Liver (tissue), 9 donors: ENCODE data around the gene STXBP1. TPM values are rescaled to one million over a fixed set of nuclear protein-coding genes. Genes with fewer than 3 reads are reported as not detected.

Source experiments
- DNase-seq: peaks from one replicate; pipeline ENCODE4 v3.0.0-alpha.2; 2017; ENCODE audit warnings: low spot score
- H3K27ac ChIP-seq, 2 donors: one replicate each; pipeline ENCODE4 v1.7.0; 2013; ENCODE audit warnings: inconsistent platforms in 2 of 2, low read length in 2 of 2, control low read depth in 1 of 2, low read depth in 1 of 2, mild to moderate bottlenecking in 1 of 2
- H3K27me3 ChIP-seq, 4 donors: one replicate each; pipeline versions ENCODE4 v1.6.1 to v1.7.0; 2013; ENCODE audit warnings: low read length in 3 of 4, inconsistent platforms in 1 of 4, mild to moderate bottlenecking in 1 of 4, moderate library complexity in 1 of 4; ENCODE audit not compliant: control insufficient read depth in 4 of 4, insufficient read depth in 4 of 4
- H3K36me3 ChIP-seq, 4 donors: one replicate each; pipeline versions ENCODE4 v1.6.1 to v1.7.0; 2013; ENCODE audit warnings: low read length in 3 of 4, mild to moderate bottlenecking in 3 of 4, low read depth in 1 of 4, moderate library complexity in 1 of 4; ENCODE audit not compliant: control insufficient read depth in 4 of 4, insufficient read depth in 3 of 4
- H3K4me1 ChIP-seq, 4 donors: one replicate each; pipeline versions ENCODE4 v1.6.1 to v1.7.0; 2013; ENCODE audit warnings: low read length in 3 of 4, mild to moderate bottlenecking in 3 of 4, moderate library complexity in 1 of 4; ENCODE audit not compliant: control insufficient read depth in 4 of 4, insufficient read depth in 4 of 4
- H3K4me3 ChIP-seq, 3 donors: one replicate each; pipeline versions ENCODE4 v1.6.1 to v1.7.0; 2013; ENCODE audit warnings: low read length in 3 of 3, control low read depth in 1 of 3, low read depth in 1 of 3, mild to moderate bottlenecking in 1 of 3
- H3K9ac ChIP-seq, 2 donors: one replicate each; pipeline ENCODE4 v1.7.0; 2013; ENCODE audit warnings: low read length in 2 of 2, mild to moderate bottlenecking in 2 of 2, moderate library complexity in 2 of 2, control low read depth in 1 of 2, low read depth in 1 of 2
- H3K9me3 ChIP-seq, 4 donors: one replicate each; pipeline versions ENCODE4 v1.6.1 to v1.7.0; 2013; ENCODE audit warnings: low read length in 3 of 4; ENCODE audit not compliant: control insufficient read depth in 4 of 4
- EGR1 ChIP-seq, 2 donors: IDR thresholded peaks; 2 replicates each; pipeline ENCODE4 v1.6.1; 2016 to 2018; ENCODE audit warnings: antibody characterized with exemption in 2 of 2, low read depth in 2 of 2
- FOXA1 ChIP-seq: IDR thresholded peaks from 2 replicates; pipeline ENCODE4 v1.6.1; 2016; ENCODE audit warnings: antibody characterized with exemption
- FOXA2 ChIP-seq: IDR thresholded peaks from 2 replicates; pipeline ENCODE4 v1.6.1; 2016; ENCODE audit warnings: antibody characterized with exemption
- GABPA ChIP-seq, 2 donors: IDR thresholded peaks in 1 of 2; conservative IDR thresholded peaks in 1 of 2; 2 replicates each; pipeline ENCODE4 v1.6.1; 2016; ENCODE audit warnings: antibody characterized with exemption in 2 of 2, mild to moderate bottlenecking in 1 of 2, moderate library complexity in 1 of 2
- HNF4A ChIP-seq, 2 donors: conservative IDR thresholded peaks; 2 replicates each; pipeline ENCODE4 v1.6.1; 2016; ENCODE audit warnings: antibody characterized with exemption in 2 of 2, mild to moderate bottlenecking in 2 of 2
- HNF4G ChIP-seq: IDR thresholded peaks from 2 replicates; pipeline ENCODE4 v1.6.1; 2016; ENCODE audit warnings: antibody characterized with exemption
- JUND ChIP-seq, 2 donors: IDR thresholded peaks; 2 replicates each; pipeline ENCODE4 v1.6.1; 2016; ENCODE audit warnings: antibody characterized with exemption in 2 of 2
- NR2F2 ChIP-seq: IDR thresholded peaks from 2 replicates; pipeline ENCODE4 v1.6.1; 2016; ENCODE audit warnings: antibody characterized with exemption
- RAD21 ChIP-seq, 2 donors: IDR thresholded peaks; 2 replicates each; pipeline ENCODE4 v1.6.1; 2016; ENCODE audit warnings: antibody characterized with exemption in 2 of 2, mild to moderate bottlenecking in 2 of 2
- RXRA ChIP-seq, 2 donors: IDR thresholded peaks; 2 replicates each; pipeline ENCODE4 v1.6.1; 2017 to 2018; ENCODE audit warnings: antibody characterized with exemption in 2 of 2, mild to moderate bottlenecking in 1 of 2
- SP1 ChIP-seq: IDR thresholded peaks from 2 replicates; pipeline ENCODE4 v1.6.1; 2018; ENCODE audit warnings: antibody characterized with exemption, mild to moderate bottlenecking
- TAF1 ChIP-seq: conservative IDR thresholded peaks from 2 replicates; pipeline ENCODE4 v1.6.1; 2016; ENCODE audit warnings: antibody characterized with exemption, mild to moderate bottlenecking
- YY1 ChIP-seq: IDR thresholded peaks from 2 replicates; pipeline ENCODE4 v1.6.1; 2016; ENCODE audit warnings: antibody characterized with exemption, mild to moderate bottlenecking
- WGBS: extraction: QIAGEN DNeasy Blood & Tissue Kit; methylation state at CpG from one replicate; pipeline ENCODE4 v1.1.7; 2013; 5-methylcytosine and 5-hydroxymethylcytosine counted together
- polyA plus RNA-seq, 2 donors: library from polyadenylated mRNA; stranded (reverse) in 1 of 2; unstranded in 1 of 2; fragments of 200-250 nt in 1 of 2; fragments of >200 nt in 1 of 2; fragmentation: Nextera tagmentation in 1 of 2; extraction: Ambion mirVana in 1 of 2; gene quantifications; one replicate each; pipeline versions ENCODE4 v1.2.1 to v1.2.3, GENCODE V29; 2013 to 2015
- total RNA-seq, 2 donors: library from RNA; depleted of rRNA; stranded (reverse); fragments of >200 nt; gene quantifications; one replicate each; pipeline ENCODE4 v1.2.3, GENCODE V29; 2014
- TF ChIP-seq, protein P1 (sequence below): fragments of 150-350 bp; IDR thresholded peaks from 2 replicates; pipeline ENCODE4 v1.5.1; 2017; ENCODE audit warnings: improper control_type of control experiment, low read depth, low read length; ENCODE audit not compliant: missing input control
- TF ChIP-seq, protein P2 (sequence below): IDR thresholded peaks from 2 replicates; pipeline ENCODE4 v1.6.1; 2016; ENCODE audit warnings: antibody characterized with exemption, mild to moderate bottlenecking
- TF ChIP-seq, protein P3 (sequence below): IDR thresholded peaks from 2 replicates; pipeline ENCODE4 v1.6.1; 2016; ENCODE audit warnings: antibody characterized with exemption
- TF ChIP-seq, protein P4 (sequence below): IDR thresholded peaks from 2 replicates; pipeline ENCODE4 v1.6.1; 2016; ENCODE audit warnings: antibody characterized with exemption
- TF ChIP-seq, protein P5 (sequence below): IDR thresholded peaks from 2 replicates; pipeline ENCODE4 v1.6.1; 2016; ENCODE audit warnings: antibody characterized with exemption
- donor health status: healthy.
- donor health status: healthy.
- donor health status: healthy.
- donor health status: healthy.
- donor health status: healthy.

Gene STXBP1
- total and polyA plus RNA-seq, 4 donors: 1.7 to 4.6 (median 2.3) TPM

DNA sequence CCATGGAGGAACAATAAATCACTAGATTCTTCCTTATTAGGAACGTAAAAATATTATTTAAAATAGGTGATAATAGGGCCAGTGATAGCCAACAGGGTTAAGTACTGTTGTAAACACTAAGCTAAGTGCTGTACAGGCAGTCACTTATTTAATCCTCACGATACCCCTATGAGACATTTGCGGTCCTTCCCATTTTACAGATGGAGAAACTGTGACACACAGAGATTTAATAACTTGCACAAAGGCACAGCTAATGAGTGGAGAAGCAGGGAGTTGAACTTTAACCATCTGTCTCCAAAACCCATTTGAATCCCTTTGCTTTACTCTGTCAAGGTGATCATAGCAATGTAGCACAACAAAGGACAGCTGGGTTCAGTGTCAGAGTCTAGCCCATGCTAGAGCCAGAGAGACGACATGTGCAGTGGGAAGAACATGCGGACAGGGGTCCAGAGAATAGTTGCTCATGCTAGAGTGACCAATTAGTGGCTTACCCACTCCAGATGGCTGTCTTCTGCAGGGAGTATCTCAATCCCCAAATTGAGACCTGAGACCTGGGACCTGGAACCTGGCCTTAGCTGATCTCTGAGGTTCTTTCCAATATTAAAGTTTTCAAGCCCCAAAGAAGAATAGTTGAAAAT lies 28.9 kb downstream of the STXBP1 start:
- H3K27me3 ChIP-seq: no peaks in the 10 kb centered on the region
- no peak overlapping the region for H3K27ac ChIP-seq
- H3K4me1 ChIP-seq: peaks cover 0 to 3% (median 0%) of the 10 kb centered on the region in 4 donors

More for the DNA sequence above, 28.9 kb downstream of the STXBP1 start:
- H3K4me3 ChIP-seq: no peak overlapping the region
- no peak overlapping the region for H3K9ac ChIP-seq
- no peaks in the 10 kb centered on the region for H3K9me3 ChIP-seq
- TF ChIP-seq, protein P1, sequence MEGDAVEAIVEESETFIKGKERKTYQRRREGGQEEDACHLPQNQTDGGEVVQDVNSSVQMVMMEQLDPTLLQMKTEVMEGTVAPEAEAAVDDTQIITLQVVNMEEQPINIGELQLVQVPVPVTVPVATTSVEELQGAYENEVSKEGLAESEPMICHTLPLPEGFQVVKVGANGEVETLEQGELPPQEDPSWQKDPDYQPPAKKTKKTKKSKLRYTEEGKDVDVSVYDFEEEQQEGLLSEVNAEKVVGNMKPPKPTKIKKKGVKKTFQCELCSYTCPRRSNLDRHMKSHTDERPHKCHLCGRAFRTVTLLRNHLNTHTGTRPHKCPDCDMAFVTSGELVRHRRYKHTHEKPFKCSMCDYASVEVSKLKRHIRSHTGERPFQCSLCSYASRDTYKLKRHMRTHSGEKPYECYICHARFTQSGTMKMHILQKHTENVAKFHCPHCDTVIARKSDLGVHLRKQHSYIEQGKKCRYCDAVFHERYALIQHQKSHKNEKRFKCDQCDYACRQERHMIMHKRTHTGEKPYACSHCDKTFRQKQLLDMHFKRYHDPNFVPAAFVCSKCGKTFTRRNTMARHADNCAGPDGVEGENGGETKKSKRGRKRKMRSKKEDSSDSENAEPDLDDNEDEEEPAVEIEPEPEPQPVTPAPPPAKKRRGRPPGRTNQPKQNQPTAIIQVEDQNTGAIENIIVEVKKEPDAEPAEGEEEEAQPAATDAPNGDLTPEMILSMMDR: no peak
- TF ChIP-seq GABPA (IDR thresholded peaks at IDR 0.05 in 1 of 2, conservative IDR thresholded peaks at IDR 0.05 in 1 of 2) (no peak), FOXA2 (no peak), FOXA1 (no peak), JUND (IDR thresholded peaks at IDR 0.05) (no peak), SP1 (no peak), HNF4A (conservative IDR thresholded peaks at IDR 0.05) (no peak), RAD21 (IDR thresholded peaks at IDR 0.05) (no peak), YY1 (no peak), RXRA (IDR thresholded peaks at IDR 0.05) (no peak), NR2F2 (no peak), TAF1 (no peak), EGR1 (IDR thresholded peaks at IDR 0.05; ENCODE audit: low read depth in 2 of 2) (no peak), HNF4G (no peak)
- TF ChIP-seq, protein P2, sequence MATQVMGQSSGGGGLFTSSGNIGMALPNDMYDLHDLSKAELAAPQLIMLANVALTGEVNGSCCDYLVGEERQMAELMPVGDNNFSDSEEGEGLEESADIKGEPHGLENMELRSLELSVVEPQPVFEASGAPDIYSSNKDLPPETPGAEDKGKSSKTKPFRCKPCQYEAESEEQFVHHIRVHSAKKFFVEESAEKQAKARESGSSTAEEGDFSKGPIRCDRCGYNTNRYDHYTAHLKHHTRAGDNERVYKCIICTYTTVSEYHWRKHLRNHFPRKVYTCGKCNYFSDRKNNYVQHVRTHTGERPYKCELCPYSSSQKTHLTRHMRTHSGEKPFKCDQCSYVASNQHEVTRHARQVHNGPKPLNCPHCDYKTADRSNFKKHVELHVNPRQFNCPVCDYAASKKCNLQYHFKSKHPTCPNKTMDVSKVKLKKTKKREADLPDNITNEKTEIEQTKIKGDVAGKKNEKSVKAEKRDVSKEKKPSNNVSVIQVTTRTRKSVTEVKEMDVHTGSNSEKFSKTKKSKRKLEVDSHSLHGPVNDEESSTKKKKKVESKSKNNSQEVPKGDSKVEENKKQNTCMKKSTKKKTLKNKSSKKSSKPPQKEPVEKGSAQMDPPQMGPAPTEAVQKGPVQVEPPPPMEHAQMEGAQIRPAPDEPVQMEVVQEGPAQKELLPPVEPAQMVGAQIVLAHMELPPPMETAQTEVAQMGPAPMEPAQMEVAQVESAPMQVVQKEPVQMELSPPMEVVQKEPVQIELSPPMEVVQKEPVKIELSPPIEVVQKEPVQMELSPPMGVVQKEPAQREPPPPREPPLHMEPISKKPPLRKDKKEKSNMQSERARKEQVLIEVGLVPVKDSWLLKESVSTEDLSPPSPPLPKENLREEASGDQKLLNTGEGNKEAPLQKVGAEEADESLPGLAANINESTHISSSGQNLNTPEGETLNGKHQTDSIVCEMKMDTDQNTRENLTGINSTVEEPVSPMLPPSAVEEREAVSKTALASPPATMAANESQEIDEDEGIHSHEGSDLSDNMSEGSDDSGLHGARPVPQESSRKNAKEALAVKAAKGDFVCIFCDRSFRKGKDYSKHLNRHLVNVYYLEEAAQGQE: no peak
- TF ChIP-seq, protein P3, sequence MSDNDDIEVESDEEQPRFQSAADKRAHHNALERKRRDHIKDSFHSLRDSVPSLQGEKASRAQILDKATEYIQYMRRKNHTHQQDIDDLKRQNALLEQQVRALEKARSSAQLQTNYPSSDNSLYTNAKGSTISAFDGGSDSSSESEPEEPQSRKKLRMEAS: no peak
- TF ChIP-seq, protein P4, sequence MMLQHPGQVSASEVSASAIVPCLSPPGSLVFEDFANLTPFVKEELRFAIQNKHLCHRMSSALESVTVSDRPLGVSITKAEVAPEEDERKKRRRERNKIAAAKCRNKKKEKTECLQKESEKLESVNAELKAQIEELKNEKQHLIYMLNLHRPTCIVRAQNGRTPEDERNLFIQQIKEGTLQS: no peak
- TF ChIP-seq, protein P5, sequence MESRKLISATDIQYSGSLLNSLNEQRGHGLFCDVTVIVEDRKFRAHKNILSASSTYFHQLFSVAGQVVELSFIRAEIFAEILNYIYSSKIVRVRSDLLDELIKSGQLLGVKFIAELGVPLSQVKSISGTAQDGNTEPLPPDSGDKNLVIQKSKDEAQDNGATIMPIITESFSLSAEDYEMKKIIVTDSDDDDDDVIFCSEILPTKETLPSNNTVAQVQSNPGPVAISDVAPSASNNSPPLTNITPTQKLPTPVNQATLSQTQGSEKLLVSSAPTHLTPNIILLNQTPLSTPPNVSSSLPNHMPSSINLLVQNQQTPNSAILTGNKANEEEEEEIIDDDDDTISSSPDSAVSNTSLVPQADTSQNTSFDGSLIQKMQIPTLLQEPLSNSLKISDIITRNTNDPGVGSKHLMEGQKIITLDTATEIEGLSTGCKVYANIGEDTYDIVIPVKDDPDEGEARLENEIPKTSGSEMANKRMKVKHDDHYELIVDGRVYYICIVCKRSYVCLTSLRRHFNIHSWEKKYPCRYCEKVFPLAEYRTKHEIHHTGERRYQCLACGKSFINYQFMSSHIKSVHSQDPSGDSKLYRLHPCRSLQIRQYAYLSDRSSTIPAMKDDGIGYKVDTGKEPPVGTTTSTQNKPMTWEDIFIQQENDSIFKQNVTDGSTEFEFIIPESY: no peak
- no peak for DNase-seq
- WGBS: 94% methylated on average over 5 of the region's 5 CpGs
- H3K36me3 ChIP-seq: no peaks in the 10 kb centered on the region
